Activated T-helper 2 cell treated with anti-CD3 and anti-CD28 coated beads, Interferon-gamma antibody, Interleukin-2, Interleukin-4, amounts not matched to agents 10 μg/mL and 5 μg/mL and 100 μg/mL, durations not matched to agents 14 hours and 24 hours and 36 hours (primary cell): Measurements from ENCODE around the gene KHK. TPM values are rescaled to one million over a fixed set of nuclear protein-coding genes. Genes with fewer than 3 reads are reported as not detected.

Experiments used
- DNase-seq: peaks from one replicate; pipeline ENCODE4 v3.0.0; 2021; ENCODE audit warnings: low spot score
- H3K27ac Mint-ChIP-seq: one replicate; pipeline ENCODE4 v1.8.0; 2021; ENCODE audit warnings: mixed read lengths
- H3K27me3 Mint-ChIP-seq: one replicate; pipeline ENCODE4 v1.8.0; 2021; ENCODE audit warnings: low read depth, mixed read lengths
- H3K36me3 Mint-ChIP-seq: one replicate; pipeline ENCODE4 v1.8.0; 2021; ENCODE audit warnings: low read depth, mixed read lengths
- H3K4me1 Mint-ChIP-seq: one replicate; pipeline ENCODE4 v1.8.0; 2021; ENCODE audit warnings: low read depth, mixed read lengths
- H3K4me3 Mint-ChIP-seq: one replicate; pipeline ENCODE4 v1.8.0; 2021; ENCODE audit warnings: low read depth, mild to moderate bottlenecking, moderate library complexity, mixed read lengths
- H3K9me3 Mint-ChIP-seq: one replicate; pipeline ENCODE4 v1.8.0; 2021; ENCODE audit warnings: mixed read lengths
- intact Hi-C: fragments of 100-400 bp; cut with micrococcal nuclease; formaldehyde crosslinking; loops from one replicate; pipeline ENCODE4 v1.15.1; 2023
- total RNA-seq: library from RNA; stranded (reverse); gene quantifications from 2 replicates; pipeline ENCODE4 v1.2.3, GENCODE V29; 2022

The KHK gene
- total RNA-seq, 1 donor from 2014 or later = 12.3 TPM

GRCh38 chr2:27133905-27134780, 47.6 kb downstream of the KHK start, which contains the start of gene PREB:
PREB (minus strand) TSS chr2:27134636; CDS start chr2:27134421, 215 bp downstream.
- intact Hi-C loops = loop anchor here (1.0 to 2.0 kb wide), 3 partner anchors 11 to 78 kb away; partner anchors contain the start of genes ABHD1, ATRAID, KHK and SLC5A6
- H3K27ac Mint-ChIP-seq = peak within 1 kb of the TSS; percentile 95
- H3K36me3 Mint-ChIP-seq = peaks cover 45% of the 10 kb centered on the region
- peaks cover 10% of the 10 kb centered on the region for H3K4me1 Mint-ChIP-seq
- peak within 1 kb of the TSS; percentile 96 for H3K4me3 Mint-ChIP-seq
- H3K27me3 Mint-ChIP-seq = peaks cover 2% of the 10 kb centered on the region
- H3K9me3 Mint-ChIP-seq = no peaks in the 10 kb centered on the region
- peak; percentile 98 for DNase-seq

- Mint-ChIP-seq H3K4me1 (peaks cover 10% of the 10 kb centered on the region), H3K9me3 (no peaks in the 10 kb centered on the region), H3K27me3 (peaks cover 2% of the 10 kb centered on the region), H3K4me3 (peak overlapping the region; percentile 96), H3K27ac (peak overlapping the region; percentile 95), H3K36me3 (peaks cover 37% of the 10 kb centered on the region)
- DNase-seq = no peak
- intact Hi-C loops = loop anchor here (1.0 to 2.0 kb wide), 3 partner anchors 12 to 77 kb away; partner anchors contain the start of genes ABHD1, ATRAID, KHK and SLC5A6
These were observed 48.4 kb downstream of the KHK start for GRCh38 chr2:27134781-27135477.

DNA sequence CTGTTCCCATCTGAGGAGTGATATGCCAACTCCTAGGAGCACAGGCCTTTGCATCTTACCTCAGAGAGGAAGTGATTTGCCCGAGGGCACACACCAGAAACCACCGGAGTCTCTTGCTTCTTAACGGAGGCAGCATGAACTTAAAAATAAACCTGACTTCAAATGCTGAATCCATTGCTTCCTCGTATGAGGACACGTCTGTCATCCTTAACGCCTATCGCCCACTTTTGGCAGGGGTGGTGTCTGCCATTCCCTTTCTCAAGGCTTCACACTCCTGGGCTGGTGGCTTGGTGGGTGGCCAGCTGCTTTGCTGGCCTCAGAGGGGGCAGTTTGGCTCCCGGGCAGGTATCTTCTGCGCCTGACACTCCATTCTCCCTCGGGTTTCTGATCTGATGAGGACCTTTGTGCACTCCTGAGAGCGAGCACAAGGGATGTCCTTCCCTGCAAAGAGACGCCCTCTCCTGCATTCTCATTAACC, 48.9 kb downstream of the KHK start:
- no peak for DNase-seq
- Mint-ChIP-seq H3K4me1 (peaks cover 10% of the 10 kb centered on the region), H3K4me3 (peak overlapping the region; percentile 96), H3K27ac (peak overlapping the region; percentile 95), H3K36me3 (peaks cover 31% of the 10 kb centered on the region), H3K27me3 (peaks cover 2% of the 10 kb centered on the region), H3K9me3 (no peaks in the 10 kb centered on the region)
- intact Hi-C loops = loop anchor here (2.0 kb wide), 1 partner anchor 49 kb away; the partner anchor contains the start of gene KHK

- intact Hi-C loops = no loop called here
These were observed 50.2 kb downstream of the KHK start for GRCh38 chr2:27136751-27137150.

GRCh38 chr2:27137322-27137935, 50.9 kb downstream of the KHK start:
- H3K9me3 Mint-ChIP-seq = no peaks in the 10 kb centered on the region
- no peak overlapping the region for H3K4me3 Mint-ChIP-seq
- peaks cover 15% of the 10 kb centered on the region for H3K36me3 Mint-ChIP-seq
- H3K27me3 Mint-ChIP-seq = peaks cover 2% of the 10 kb centered on the region
- intact Hi-C loops = no loop called here
- DNase-seq = no peak
- peaks cover 10% of the 10 kb centered on the region for H3K4me1 Mint-ChIP-seq
- H3K27ac Mint-ChIP-seq = no peak overlapping the region

More at GRCh38 chr2:27136751-27137150, 50.2 kb downstream of the KHK start:
- no peak for DNase-seq
- no peak overlapping the region for H3K27ac Mint-ChIP-seq
- no peak overlapping the region for H3K4me3 Mint-ChIP-seq
- H3K4me1 Mint-ChIP-seq = peaks cover 10% of the 10 kb centered on the region
- peaks cover 2% of the 10 kb centered on the region for H3K27me3 Mint-ChIP-seq
- peaks cover 21% of the 10 kb centered on the region for H3K36me3 Mint-ChIP-seq
- H3K9me3 Mint-ChIP-seq = no peaks in the 10 kb centered on the region

DNA sequence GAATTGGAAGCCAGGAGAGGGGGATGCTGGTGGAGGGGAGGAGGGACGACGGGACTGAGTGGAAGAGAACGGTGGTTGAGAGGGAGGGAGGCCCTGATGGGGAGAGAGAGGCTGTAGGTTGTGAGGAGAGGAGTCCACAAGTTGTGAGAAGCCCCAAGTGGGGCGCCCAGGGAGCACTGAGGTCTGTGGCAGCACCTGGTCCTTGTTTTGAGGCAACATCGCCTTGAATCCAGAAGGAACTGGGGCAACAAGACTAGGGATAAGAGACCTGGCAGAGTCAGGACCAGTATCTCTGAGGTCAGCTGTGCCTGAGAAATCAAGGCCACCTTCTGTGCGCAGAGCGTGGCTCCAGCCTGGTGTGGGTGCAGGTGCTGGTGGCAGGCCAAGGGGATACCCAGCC, 51.5 kb downstream of the KHK start:
- DNase-seq = no peak
- Mint-ChIP-seq H3K4me1 (peaks cover 6% of the 10 kb centered on the region), H3K27ac (no peak overlapping the region), H3K9me3 (no peaks in the 10 kb centered on the region), H3K36me3 (peaks cover 9% of the 10 kb centered on the region), H3K27me3 (peaks cover 7% of the 10 kb centered on the region), H3K4me3 (no peak overlapping the region)
- intact Hi-C loops = no loop called here

DNA sequence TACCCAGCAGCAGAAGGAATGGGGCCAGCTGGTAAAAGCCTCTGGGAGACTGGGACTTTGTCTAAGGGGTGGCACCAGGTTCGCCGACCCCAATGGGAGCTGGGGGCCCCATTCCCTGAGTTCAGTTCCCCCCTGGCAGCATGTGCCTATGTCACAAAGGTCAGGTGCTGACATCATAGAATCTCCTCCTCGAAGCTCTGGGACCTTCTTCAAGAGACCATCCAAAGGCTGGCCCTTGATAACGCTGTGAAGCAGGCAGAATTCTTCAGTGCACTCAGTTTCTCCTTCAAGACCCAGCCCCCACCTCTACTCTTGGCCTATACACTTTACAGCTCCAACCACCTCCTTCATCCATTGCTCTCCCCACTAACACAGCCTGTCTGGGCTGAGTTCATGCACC, 52.7 kb downstream of the KHK start, which contains the start of gene PRR30:
Gene PRR30, minus strand, starts transcription at position 101 of the 400 bp plus-strand sequence. CDS start 1,081 bp downstream, outside the sequence.
- H3K9me3 Mint-ChIP-seq = no peaks in the 10 kb centered on the region
- DNase-seq = no peak
- intact Hi-C loops = no loop called here
- no peak within 1 kb of the TSS for H3K27ac Mint-ChIP-seq
- peaks cover 16% of the 10 kb centered on the region for H3K27me3 Mint-ChIP-seq
- no peaks in the 10 kb centered on the region for H3K4me1 Mint-ChIP-seq
- no peak within 1 kb of the TSS for H3K4me3 Mint-ChIP-seq
- H3K36me3 Mint-ChIP-seq = peaks cover 2% of the 10 kb centered on the region

DNA sequence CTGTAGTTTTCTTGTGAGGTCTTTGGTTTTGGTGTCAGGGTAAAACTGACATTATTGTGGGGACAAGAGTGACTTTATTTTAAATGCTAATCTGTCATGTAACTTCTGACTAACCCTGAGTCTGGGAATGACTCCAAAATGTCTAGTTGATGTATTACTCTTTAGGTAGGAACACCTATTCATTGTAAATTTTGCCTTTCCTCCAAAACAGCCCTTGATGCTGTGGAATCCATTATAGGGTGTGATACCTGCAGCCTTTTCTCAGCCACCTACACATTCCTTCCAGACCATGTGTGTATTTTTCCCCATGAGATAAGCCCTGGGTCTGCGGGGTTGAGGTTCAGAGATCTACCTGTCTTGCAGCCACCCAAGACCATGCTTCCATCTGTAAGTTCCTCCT, 56.7 kb downstream of the KHK start:
- no peaks in the 10 kb centered on the region for H3K36me3 Mint-ChIP-seq
- no peak overlapping the region for H3K4me3 Mint-ChIP-seq
- H3K4me1 Mint-ChIP-seq = no peaks in the 10 kb centered on the region
- no peaks in the 10 kb centered on the region for H3K9me3 Mint-ChIP-seq
- DNase-seq = no peak
- peaks cover 18% of the 10 kb centered on the region for H3K27me3 Mint-ChIP-seq
- no peak overlapping the region for H3K27ac Mint-ChIP-seq
- intact Hi-C loops = no loop called here

GRCh38 chr2:27145682-27146081, 59.1 kb downstream of the KHK start:
- no peak overlapping the region for H3K27ac Mint-ChIP-seq
- H3K36me3 Mint-ChIP-seq = no peaks in the 10 kb centered on the region
- no peak overlapping the region for H3K4me3 Mint-ChIP-seq
- H3K9me3 Mint-ChIP-seq = no peaks in the 10 kb centered on the region
- no peaks in the 10 kb centered on the region for H3K4me1 Mint-ChIP-seq
- peaks cover 20% of the 10 kb centered on the region for H3K27me3 Mint-ChIP-seq
- intact Hi-C loops = no loop called here
- no peak for DNase-seq

- no peaks in the 10 kb centered on the region for H3K36me3 Mint-ChIP-seq
- H3K9me3 Mint-ChIP-seq = no peaks in the 10 kb centered on the region
- peaks cover 6% of the 10 kb centered on the region for H3K4me1 Mint-ChIP-seq
- H3K27me3 Mint-ChIP-seq = peaks cover 17% of the 10 kb centered on the region
- H3K4me3 Mint-ChIP-seq = no peak overlapping the region
- no peak for DNase-seq
- no peak overlapping the region for H3K27ac Mint-ChIP-seq
- intact Hi-C loops = no loop called here
These were observed 61.4 kb downstream of the KHK start for GRCh38 chr2:27147935-27148334.

- DNase-seq = no peak
- no peaks in the 10 kb centered on the region for H3K9me3 Mint-ChIP-seq
- no peak within 1 kb of the TSS for H3K27ac Mint-ChIP-seq
- intact Hi-C loops = no loop called here
- H3K4me1 Mint-ChIP-seq = peaks cover 6% of the 10 kb centered on the region
- no peaks in the 10 kb centered on the region for H3K36me3 Mint-ChIP-seq
- peaks cover 11% of the 10 kb centered on the region for H3K27me3 Mint-ChIP-seq
- no peak within 1 kb of the TSS for H3K4me3 Mint-ChIP-seq
These were observed 62.3 kb downstream of the KHK start, which contains the start of gene TCF23 for GRCh38 chr2:27148801-27149439. TCF23 (plus strand) TSS chr2:27149004; CDS start chr2:27149134, 130 bp downstream.
